ENCODE results near the gene GNAL. TPM values are rescaled to one million over a fixed set of nuclear protein-coding genes. Genes with fewer than 3 reads are reported as not detected.
A peak's percentile ranks its signal among the peaks of the same experiment; 100 is the strongest.

Gene GNAL
- total RNA-seq, 1 experiment from 2014 or later: 24.0 TPM

GRCh38 chr18:11834772-11835171 lies 145.7 kb downstream of the GNAL start:
- H2BK120ac ChIP-seq (ENCODE audit: low read depth, low read length, poor library complexity, severe bottlenecking): no peak overlapping the region
- H4K20me1 ChIP-seq (ENCODE audit: control insufficient read depth, insufficient read depth, insufficient read length): no peaks in the 10 kb centered on the region
- no peak overlapping the region for H2AFZ ChIP-seq (ENCODE audit: low read length)
- H3K4me1 ChIP-seq (ENCODE audit: insufficient read depth, low read length): no peaks in the 10 kb centered on the region; the same call in 1 of the 2 replicates
- Mint-ChIP-seq H3K4me3 (no peak overlapping the region), H3K27ac (peak overlapping the region in 1 of 3 experiments; percentile 95; a peak in 1 of 7 replicates), H3K4me1 (peaks cover 7 to 8% of the 10 kb centered on the region in 2 experiments), H3K27me3 (ENCODE audit: low read depth) (no peaks in the 10 kb centered on the region), H3K36me3 (ENCODE audit: insufficient read depth in 1 of 3, low read depth in 3 of 3) (peaks cover 3 to 6% (median 5%) of the 10 kb centered on the region in 3 experiments; a peak in 5 of 7 replicates), H3K9me3 (peaks cover 0 to 4% of the 10 kb centered on the region in 2 experiments; a peak in 1 of 5 replicates)
- no peak overlapping the region for H3K23ac ChIP-seq (ENCODE audit: insufficient read length, low read depth, low read length)
- no peak overlapping the region for H3K27ac ChIP-seq (ENCODE audit: insufficient read length, low read depth, low read length)
- H3K56ac ChIP-seq (ENCODE audit: insufficient read length, low read depth, low read length): no peak overlapping the region
- no peaks in the 10 kb centered on the region for H3K27me3 ChIP-seq (ENCODE audit: insufficient read depth, low read length)
- no peak for DNase-seq
- no peak overlapping the region for H2BK20ac ChIP-seq (ENCODE audit: low read depth, low read length, poor library complexity, severe bottlenecking)
- WGBS (ENCODE audit: extremely low coverage, insufficient read length, low lambda C conversion rate): no CpG with 5 or more reads among the region's 5 CpGs
- no peak overlapping the region for H4K91ac ChIP-seq (ENCODE audit: insufficient read length, low read depth, low read length)
- no peak overlapping the region for H3K4ac ChIP-seq (ENCODE audit: low read depth, low read length)
- H2AK5ac ChIP-seq (ENCODE audit: insufficient read length, low read length): no peak overlapping the region
- no peaks in the 10 kb centered on the region for H3K23me2 ChIP-seq (ENCODE audit: insufficient read length, low read depth, low read length, poor library complexity, severe bottlenecking)
- H3K9me3 ChIP-seq (ENCODE audit: control insufficient read depth, low read depth, low read length): no peaks in the 10 kb centered on the region
- H3K14ac ChIP-seq (ENCODE audit: insufficient read depth, low read length): no peak overlapping the region
- H3K4me2 ChIP-seq (ENCODE audit: insufficient read depth, insufficient read length, low read length): no peak overlapping the region
- no peak overlapping the region for H3K18ac ChIP-seq (ENCODE audit: insufficient read length, low read depth, low read length)
- H2BK12ac ChIP-seq (ENCODE audit: insufficient read length, low read depth, low read length): no peak overlapping the region
- no peak overlapping the region for H4K8ac ChIP-seq (replicated peaks; ENCODE audit: insufficient read length, low read depth, low read length)
- H3T11ph ChIP-seq (ENCODE audit: low read length): no peak overlapping the region
- no peak for TF ChIP-seq CTCF (conservative IDR thresholded peaks at IDR 0.05)
- no peak overlapping the region for H4K5ac ChIP-seq (ENCODE audit: insufficient read length, low read depth, low read length)
- no peaks in the 10 kb centered on the region for H3K79me2 ChIP-seq (ENCODE audit: insufficient read depth, low read length)
- H2BK5ac ChIP-seq (ENCODE audit: insufficient read length, low read length): no peak overlapping the region
- H3K79me1 ChIP-seq (ENCODE audit: insufficient read depth, low read depth, low read length, poor library complexity, severe bottlenecking): no peaks in the 10 kb centered on the region
- no peak overlapping the region for H2BK15ac ChIP-seq (ENCODE audit: low read depth, low read length)
- H3K9ac ChIP-seq (ENCODE audit: extremely low read depth, insufficient read length, low read length): no peak overlapping the region
